HepG2 (cell line): ENCODE measurements around the gene NOP9. TPM values are rescaled to one million over a fixed set of nuclear protein-coding genes. Genes with fewer than 3 reads are reported as not detected.

Source experiments
- ATAC-seq: fragments of 200-7000 bp; cut with Tn5 transposase; 3 replicates; pipeline ENCODE4 v1.9.1; 2020; ENCODE audit warnings: mild to moderate bottlenecking, moderate library complexity
- BruUV-seq: library from RNA; stranded (reverse); fragments of 400-500 nt; replicated peaks from 2 replicates; lab custom pipeline; 2021; lab: Mats Ljungman, UMichigan
- CTCF ChIA-PET: fragments of 300-600 bp; formaldehyde crosslinking; extraction: SDS; loops from one replicate; lab custom pipeline; 2021; ENCODE audit warnings: low total read pairs, inconsistent platforms, low intra/inter-chr PET ratio; lab: Yijun Ruan, JAX
- POLR2A ChIA-PET: fragments of 350-600 bp; sonication (Branson Sonifier 250); formaldehyde crosslinking; loops from one replicate; lab custom pipeline; 2020; ENCODE audit warnings: antibody characterized with exemption, inconsistent platforms; lab: Yijun Ruan, JAX
- DNase-seq: peaks from one replicate; pipeline ENCODE4 v3.0.0-alpha.2; 2015; ENCODE audit warnings: low spot score
- FAIRE-seq: peaks from 3 replicates; lab custom pipeline; 2011; peaks lifted over from hg19 to GRCh38; lab: Jason Lieb, UNC
- H2AFZ ChIP-seq: one replicate; pipeline ENCODE4 v1.6.1; 2011; ENCODE audit warnings: low read length, inconsistent platforms
- H3K27ac ChIP-seq: fragments of 300-600 bp; 3 replicates; pipeline ENCODE4 v1.8.0; 2011; ENCODE audit warnings: mixed run types, mild to moderate bottlenecking, mixed read lengths, low read length, inconsistent platforms; ENCODE audit not compliant: insufficient read depth; ENCODE audit errors: extremely low read length
- H3K27me3 ChIP-seq, 2 experiments: fragments of 200-600 bp in 1 of 2; 2 replicates in 1 of 2; 3 replicates in 1 of 2; pipeline versions ENCODE4 v1.6.0 to v1.8.0; 2011; ENCODE audit warnings: low read length in 2 of 2, mild to moderate bottlenecking in 2 of 2, moderate library complexity in 2 of 2, inconsistent platforms in 1 of 2; ENCODE audit not compliant: insufficient read depth in 2 of 2, control insufficient read depth in 1 of 2
- H3K36me3 ChIP-seq, 2 experiments: fragments of 200-600 bp in 1 of 2; replicated peaks in 1 of 2; 2 replicates in 1 of 2; 3 replicates in 1 of 2; pipeline versions ENCODE4 v1.5.1 to v1.8.0; 2011; ENCODE audit warnings: low read length in 2 of 2, inconsistent platforms in 1 of 2; ENCODE audit not compliant: insufficient read depth in 2 of 2, control insufficient read depth in 1 of 2
- H3K4me1 ChIP-seq: 2 replicates; pipeline ENCODE4 v1.5.1; 2012; ENCODE audit warnings: low read length, inconsistent platforms; ENCODE audit not compliant: insufficient read depth
- H3K4me2 ChIP-seq: 2 replicates; pipeline ENCODE4 v1.6.0; 2011; ENCODE audit warnings: low read depth, low read length, inconsistent platforms
- H3K4me3 ChIP-seq, 3 experiments: fragments of 200-600 bp in 1 of 3; sonication (generic), shearing (Covaris generic) in 1 of 3; replicated peaks in 1 of 3; 2 replicates each; pipeline ENCODE4 v1.5.1; 2011 to 2016; ENCODE audit warnings: low read length in 3 of 3, inconsistent platforms in 2 of 3, low read depth in 2 of 3, mild to moderate bottlenecking in 2 of 3, control low read depth in 1 of 3, mixed read lengths in 1 of 3; ENCODE audit not compliant: insufficient read depth in 1 of 3
- H3K79me2 ChIP-seq: one replicate; pipeline ENCODE4 v1.6.1; 2011; ENCODE audit warnings: low read length, inconsistent platforms; ENCODE audit not compliant: insufficient read depth
- H3K9ac ChIP-seq: 2 replicates; pipeline ENCODE4 v1.6.0; 2011; ENCODE audit warnings: mild to moderate bottlenecking, low read depth, low read length, inconsistent platforms; ENCODE audit not compliant: insufficient read depth
- H3K9me3 ChIP-seq: 2 replicates; pipeline ENCODE4 v1.5.1; 2012; ENCODE audit warnings: mild to moderate bottlenecking, low read length
- H4K20me1 ChIP-seq: 2 replicates; pipeline ENCODE4 v1.6.0; 2011; ENCODE audit warnings: inconsistent platforms, mild to moderate bottlenecking, low read length, moderate library complexity; ENCODE audit not compliant: insufficient read depth
- AGO2 ChIP-seq: fragments of 200-400 bp; formaldehyde crosslinking; optimal IDR thresholded peaks from 2 replicates; pipeline ENCODE3; 2017; ENCODE audit warnings: mild to moderate bottlenecking, low read depth, low read length, moderate library complexity
- ATF6 ChIP-seq: sonication (generic); formaldehyde crosslinking; conservative IDR thresholded peaks from 2 replicates; pipeline ENCODE4 v1.4.0; 2020; ENCODE audit warnings: missing genetic modification reagents
- E2F2 ChIP-seq: sonication (generic); formaldehyde crosslinking; IDR thresholded peaks from 2 replicates; pipeline ENCODE4 v1.4.0; 2020; ENCODE audit warnings: missing genetic modification reagents, borderline replicate concordance
- ESRRA ChIP-seq: sonication (generic); formaldehyde crosslinking; IDR thresholded peaks from 2 replicates; pipeline ENCODE4 v1.5.1; 2020; ENCODE audit warnings: mild to moderate bottlenecking, low read depth, missing genetic modification reagents
- KIAA2018 ChIP-seq: sonication (generic); formaldehyde crosslinking; IDR thresholded peaks from 2 replicates; pipeline ENCODE4 v1.5.0; 2020; ENCODE audit warnings: mild to moderate bottlenecking, missing genetic modification reagents, borderline replicate concordance
- NBN ChIP-seq: fragments of 450-650 bp; conservative IDR thresholded peaks from 2 replicates; pipeline ENCODE4 v1.6.1; 2017
- NONO ChIP-seq, 2 experiments: fragments of 450-650 bp in 1 of 2; sonication (generic) in 1 of 2; formaldehyde crosslinking in 1 of 2; IDR thresholded peaks in 1 of 2; conservative IDR thresholded peaks in 1 of 2; 2 replicates each; pipeline versions ENCODE4 v1.6.1 to v1.8.0; 2017 to 2022; ENCODE audit warnings: mild to moderate bottlenecking in 1 of 2, missing genetic modification reagents in 1 of 2, moderate library complexity in 1 of 2
- ZNF17 ChIP-seq: sonication (generic); formaldehyde crosslinking; IDR thresholded peaks from 2 replicates; pipeline ENCODE4 v1.5.0; 2020; ENCODE audit warnings: mild to moderate bottlenecking, missing genetic modification reagents
- ZNF383 ChIP-seq: sonication (generic); formaldehyde crosslinking; IDR thresholded peaks from 2 replicates; pipeline ENCODE4 v1.4.0; 2020; ENCODE audit warnings: missing genetic modification reagents, mild to moderate bottlenecking, borderline replicate concordance
- ZNF598 ChIP-seq: sonication (generic); formaldehyde crosslinking; IDR thresholded peaks from 2 replicates; pipeline ENCODE4 v1.5.1; 2020; ENCODE audit warnings: mild to moderate bottlenecking, missing genetic modification reagents, borderline replicate concordance
- ZNF616 ChIP-seq: sonication (generic); formaldehyde crosslinking; IDR thresholded peaks from 2 replicates; pipeline ENCODE4 v1.5.0; 2020; ENCODE audit warnings: low read depth, mild to moderate bottlenecking, missing genetic modification reagents
- WGBS: methylation state at CpG from one replicate; pipeline ENCODE4 v1.1.6; 2017; ENCODE audit warnings: low lambda C conversion rate; 5-methylcytosine and 5-hydroxymethylcytosine counted together
- in situ Hi-C: cut with HindIII; loops from 2 replicates; pipeline ENCODE4 v1.10.0; 2017; ENCODE audit warnings: low pct_unique_long_range_greater_than_20kb; ENCODE audit not compliant: extremely low pct_ligation_motif_present
- intact Hi-C: fragments of 100-400 bp; cut with micrococcal nuclease; formaldehyde crosslinking; loops from one replicate; pipeline ENCODE4 v1.10.0; 2022; ENCODE audit not compliant: unreplicated experiment
- polyA plus RNA-seq, 8 experiments: library from polyadenylated mRNA; depleted of rRNA in 3 of 8; stranded (reverse) in 7 of 8; unstranded in 1 of 8; fragments of >200 nt; fragmentation: Illumina TruSeq in 4 of 8; extraction: Trizol in 4 of 8; gene quantifications; 2 replicates each; pipeline versions ENCODE4 v1.2.1 to v1.2.3, GENCODE V29; 2011 to 2016; ENCODE audit warnings: low read depth in 4 of 8, missing spikeins in 1 of 8, mixed read lengths in 1 of 8; ENCODE audit not compliant: insufficient read depth in 1 of 8
- total RNA-seq, 5 experiments: library from RNA; depleted of rRNA; stranded (reverse); fragments of >200 nt; fragmentation: Illumina TruSeq; extraction: Trizol; gene quantifications; 2 replicates each; pipeline ENCODE4 v1.2.3, GENCODE V29; 2016; ENCODE audit warnings: low read depth in 1 of 5

Gene NOP9
- total and polyA plus RNA-seq, 2 of the 13 experiments (the other 11 are each of a cell fraction or from before 2014, with no cell fraction given), result 24.5 to 61.6 TPM

- intact Hi-C loops, result loop anchor here (10.0 kb wide), 1 partner anchor 987 kb away; the partner anchor contains the start of genes BCL2L2 and PPP1R3E
- H3K9me3 ChIP-seq, result no peaks in the 10 kb centered on the region
- ChIA-PET CTCF (no interaction called here), POLR2A (interaction anchor here (0.7 to 24.7 kb wide), 8 partner anchors 10 to 131 kb away, joined by 3 to 850 read pairs (median 4); partner anchors contain the start of genes CHMP4A, GMPR2, IRF9 and NEDD8)
- H3K79me2 ChIP-seq, result peaks cover 4% of the 10 kb centered on the region
- no peak overlapping the region for H3K4me3 ChIP-seq
- WGBS, result 97% methylated on average over 11 of the region's 11 CpGs
- no peaks in the 10 kb centered on the region for H3K27me3 ChIP-seq
- no peak for DNase-seq
- no peaks in the 10 kb centered on the region for H4K20me1 ChIP-seq
- H3K9ac ChIP-seq, result no peak overlapping the region
- no peak overlapping the region for H3K27ac ChIP-seq
- H2AFZ ChIP-seq, result no peak overlapping the region
- in situ Hi-C loops, result no loop called here
- peaks cover 20% of the 10 kb centered on the region for H3K4me1 ChIP-seq
- H3K4me2 ChIP-seq, result no peak overlapping the region
- BruUV-seq, result no TSS peak
- H3K36me3 ChIP-seq, result peaks cover 50 to 69% of the 10 kb centered on the region in 2 experiments
- FAIRE-seq, result no peak
- no peak for ATAC-seq
- no peak for TF ChIP-seq KIAA2018 (CRISPR knock-in tag)
- TF ChIP-seq ZNF17, result no peak
- no peak for TF ChIP-seq ATF6 (CRISPR knock-in tag)
- TF ChIP-seq NBN, result no peak
- no peak for TF ChIP-seq ZNF598
- no peak for TF ChIP-seq NONO (IDR thresholded peaks at IDR 0.05)
- TF ChIP-seq NONO (CRISPR knock-in tag; conservative IDR thresholded peaks at IDR 0.05), result 0 out of 2 replicates have a peak, but pooled peaks have one; percentile 6
- TF ChIP-seq E2F2 (CRISPR knock-in tag), result no peak
- TF ChIP-seq ZNF616 (CRISPR knock-in tag), result 0 out of 2 replicates have a peak, but pooled peaks have one; percentile 20
- TF ChIP-seq AGO2, result peak; percentile 45
- TF ChIP-seq ESRRA (CRISPR knock-in tag), result 0 out of 2 replicates have a peak, but pooled peaks have one; percentile 2
- 0 out of 2 replicates have a peak, but pooled peaks have one; percentile 65 for TF ChIP-seq ZNF383
These were observed 7.4 kb upstream of the NOP9 start for GRCh38 chr14:24292118-24292807.
